Caco-2 (cell line): ENCODE measurements around the gene RGCC. TPM values are rescaled to one million over a fixed set of nuclear protein-coding genes. Genes with fewer than 3 reads are reported as not detected.

Experiments used
- BruUV-seq: library from RNA; stranded (reverse); fragments of 400-500 nt; replicated peaks from 2 replicates; lab custom pipeline; 2021; lab: Mats Ljungman, UMichigan
- CTCF ChIA-PET: fragments of 300-600 bp; sonication (Branson Sonifier 250); formaldehyde crosslinking; loops from one replicate; lab custom pipeline; 2022; ENCODE audit warnings: antibody characterized with exemption; lab: Charles Lee
- POLR2A ChIA-PET: fragments of 300-600 bp; sonication (Branson Sonifier 250); formaldehyde crosslinking; loops from one replicate; lab custom pipeline; 2022; ENCODE audit warnings: antibody characterized with exemption; lab: Charles Lee
- DNase-seq, 2 experiments: peaks; one replicate each; pipeline versions ENCODE4 v3.0.0 to v3.0.0-alpha.2; 2020 to 2022
- H3K27me3 ChIP-seq: replicated peaks from 2 replicates; pipeline ENCODE4 v1.6.0; 2011; ENCODE audit warnings: low read length; ENCODE audit not compliant: control insufficient read depth, insufficient read depth
- H3K36me3 ChIP-seq: 2 replicates; pipeline ENCODE4 v1.5.1; 2011; ENCODE audit warnings: low read length; ENCODE audit not compliant: control insufficient read depth, insufficient read depth
- H3K4me1 ChIP-seq: fragments of 250-450 bp; sonication (Bioruptor Pico); 2 replicates; pipeline ENCODE4 v1.5.1; 2020; ENCODE audit warnings: mild to moderate bottlenecking
- H3K4me3 ChIP-seq: 2 replicates; pipeline ENCODE4 v1.5.1; 2011; ENCODE audit warnings: low read depth, mild to moderate bottlenecking, control low read depth, low read length
- H3K9me3 ChIP-seq: fragments of 250-450 bp; sonication (Bioruptor Pico); 2 replicates; pipeline ENCODE4 v1.5.1; 2020; ENCODE audit warnings: mild to moderate bottlenecking, moderate library complexity
- H3K27ac Mint-ChIP-seq: one replicate; pipeline ENCODE4 v1.8.0; 2022; ENCODE audit warnings: mixed read lengths; ENCODE audit not compliant: unreplicated experiment
- H3K27me3 Mint-ChIP-seq: one replicate; pipeline ENCODE4 v1.8.0; 2022; ENCODE audit warnings: mixed read lengths; ENCODE audit not compliant: insufficient read depth, unreplicated experiment
- H3K36me3 Mint-ChIP-seq: one replicate; pipeline ENCODE4 v1.8.0; 2022; ENCODE audit warnings: mild to moderate bottlenecking, mixed read lengths; ENCODE audit not compliant: insufficient read depth, unreplicated experiment
- H3K4me1 Mint-ChIP-seq: one replicate; pipeline ENCODE4 v1.8.0; 2022; ENCODE audit warnings: low read depth, mixed read lengths; ENCODE audit not compliant: unreplicated experiment
- H3K4me3 Mint-ChIP-seq: one replicate; pipeline ENCODE4 v1.8.0; 2022; ENCODE audit warnings: mild to moderate bottlenecking, moderate library complexity, mixed read lengths; ENCODE audit not compliant: unreplicated experiment
- H3K9me3 Mint-ChIP-seq: one replicate; pipeline ENCODE4 v1.8.0; 2022; ENCODE audit warnings: mixed read lengths; ENCODE audit not compliant: unreplicated experiment
- CTCF ChIP-seq, 2 experiments: fragments of 200-600 bp in 1 of 2; IDR thresholded peaks; 1 replicate in 1 of 2; 2 replicates in 1 of 2; pipeline versions ENCODE4 v1.5.1 to v1.8.0; 2011 to 2022; ENCODE audit warnings: antibody characterized with exemption in 1 of 2, control low read depth in 1 of 2, inconsistent platforms in 1 of 2, low read depth in 1 of 2, low read length in 1 of 2, mild to moderate bottlenecking in 1 of 2, moderate library complexity in 1 of 2; ENCODE audit not compliant: insufficient read depth in 1 of 2, severe bottlenecking in 1 of 2, unreplicated experiment in 1 of 2
- intact Hi-C: fragments of 100-400 bp; cut with micrococcal nuclease; formaldehyde crosslinking; loops from one replicate; pipeline ENCODE4 v1.10.0; 2022; ENCODE audit not compliant: unreplicated experiment
- total RNA-seq: library from RNA; stranded (reverse); gene quantifications from 2 replicates; pipeline ENCODE4 v1.2.3, GENCODE V29; 2022

RGCC gene
- total RNA-seq, 1 experiment from 2014 or later = 70.8 TPM

- ChIA-PET POLR2A (no interaction called here), CTCF (no interaction called here)
- BruUV-seq = no TSS peak
- Histone ChIP-seq H3K9me3 (no peaks in the 10 kb centered on the region), H3K4me1 (no peaks in the 10 kb centered on the region), H3K4me3 (no peak overlapping the region), H3K27me3 (no peaks in the 10 kb centered on the region), H3K36me3 (no peaks in the 10 kb centered on the region)
- H3K9me3 Mint-ChIP-seq = peaks cover 12% of the 10 kb centered on the region
- no peaks in the 10 kb centered on the region for H3K27me3 Mint-ChIP-seq
- intact Hi-C loops = no loop called here
- H3K4me1 Mint-ChIP-seq = no peaks in the 10 kb centered on the region
- no peaks in the 10 kb centered on the region for H3K36me3 Mint-ChIP-seq
- no peak overlapping the region for H3K27ac Mint-ChIP-seq
- no peak overlapping the region for H3K4me3 Mint-ChIP-seq
- DNase-seq = no peak
- no peak for TF ChIP-seq CTCF (IDR thresholded peaks at IDR 0.05; ENCODE audit: insufficient read depth in 1 of 2, low read depth in 1 of 2, low read length in 1 of 2, severe bottlenecking in 1 of 2, unreplicated experiment in 1 of 2)
Measured at GRCh38 chr13:41505209-41505835, 48.0 kb downstream of the RGCC start.

- H3K27me3 ChIP-seq = no peaks in the 10 kb centered on the region
- no peaks in the 10 kb centered on the region for H3K36me3 ChIP-seq
- BruUV-seq = no TSS peak
- intact Hi-C loops = no loop called here
- no peaks in the 10 kb centered on the region for H3K9me3 ChIP-seq
- no peaks in the 10 kb centered on the region for H3K36me3 Mint-ChIP-seq
- no peak overlapping the region for H3K4me3 ChIP-seq
- H3K4me3 Mint-ChIP-seq = no peak overlapping the region
- POLR2A ChIA-PET = no interaction called here
- no peak for DNase-seq
- H3K4me1 Mint-ChIP-seq = no peaks in the 10 kb centered on the region
- TF ChIP-seq CTCF (IDR thresholded peaks at IDR 0.05; ENCODE audit: insufficient read depth in 1 of 2, low read depth in 1 of 2, low read length in 1 of 2, severe bottlenecking in 1 of 2, unreplicated experiment in 1 of 2) = no peak
- H3K27ac Mint-ChIP-seq = no peak overlapping the region
- CTCF ChIA-PET = no interaction called here
- H3K27me3 Mint-ChIP-seq = no peaks in the 10 kb centered on the region
- H3K9me3 Mint-ChIP-seq = peaks cover 12% of the 10 kb centered on the region
- H3K4me1 ChIP-seq = no peaks in the 10 kb centered on the region
Measured at GRCh38 chr13:41506312-41506711, 49.0 kb downstream of the RGCC start.

GRCh38 chr13:41509971-41510370 is 52.6 kb downstream of the RGCC start:
- H3K4me1 ChIP-seq = no peaks in the 10 kb centered on the region
- no peak overlapping the region for H3K4me3 ChIP-seq
- no TSS peak for BruUV-seq
- no peak for TF ChIP-seq CTCF (IDR thresholded peaks at IDR 0.05; ENCODE audit: insufficient read depth in 1 of 2, low read depth in 1 of 2, low read length in 1 of 2, severe bottlenecking in 1 of 2, unreplicated experiment in 1 of 2)
- H3K9me3 Mint-ChIP-seq = no peaks in the 10 kb centered on the region
- H3K4me3 Mint-ChIP-seq = no peak overlapping the region
- no peaks in the 10 kb centered on the region for H3K27me3 Mint-ChIP-seq
- intact Hi-C loops = no loop called here
- H3K27ac Mint-ChIP-seq = no peak overlapping the region
- H3K36me3 Mint-ChIP-seq = no peaks in the 10 kb centered on the region
- no peaks in the 10 kb centered on the region for H3K36me3 ChIP-seq
- H3K9me3 ChIP-seq = no peaks in the 10 kb centered on the region
- DNase-seq = no peak
- ChIA-PET CTCF (no interaction called here), POLR2A (no interaction called here)
- H3K4me1 Mint-ChIP-seq = no peaks in the 10 kb centered on the region
- no peaks in the 10 kb centered on the region for H3K27me3 ChIP-seq
